Aorta (tissue), 5 donors: ENCODE results near the gene RAD51D. TPM values are rescaled to one million over a fixed set of nuclear protein-coding genes. Genes with fewer than 3 reads are reported as not detected.

Source experiments
- ATAC-seq: fragments of 200-7000 bp; cut with Tn5 transposase; one replicate; pipeline ENCODE4 v1.9.1; 2022; ENCODE audit warnings: moderate library complexity; ENCODE audit not compliant: low FRiP score
- DNase-seq, 2 donors: peaks; one replicate each; pipeline ENCODE4 v3.0.0-alpha.2; 2020
- H3K27ac ChIP-seq, 2 donors: one replicate each; pipeline ENCODE4 v1.5.1; 2013; ENCODE audit warnings: low read length in 2 of 2, mild to moderate bottlenecking in 2 of 2, moderate library complexity in 2 of 2, control low read depth in 1 of 2, inconsistent platforms in 1 of 2, low read depth in 1 of 2
- H3K27me3 ChIP-seq, 2 donors: one replicate each; pipeline ENCODE4 v1.6.1; 2013; ENCODE audit warnings: control low read depth in 1 of 2, low read length in 1 of 2, mild to moderate bottlenecking in 1 of 2, moderate library complexity in 1 of 2; ENCODE audit not compliant: insufficient read depth in 2 of 2, control insufficient read depth in 1 of 2
- H3K36me3 ChIP-seq, 2 donors: one replicate each; pipeline ENCODE4 v1.6.1; 2013; ENCODE audit warnings: control low read depth in 1 of 2, low read length in 1 of 2, mild to moderate bottlenecking in 1 of 2; ENCODE audit not compliant: insufficient read depth in 2 of 2, control insufficient read depth in 1 of 2
- H3K4me1 ChIP-seq, 2 donors: one replicate each; pipeline ENCODE4 v1.6.1; 2013; ENCODE audit warnings: low read length in 2 of 2, control low read depth in 1 of 2, mild to moderate bottlenecking in 1 of 2, moderate library complexity in 1 of 2; ENCODE audit not compliant: insufficient read depth in 2 of 2, control insufficient read depth in 1 of 2
- H3K4me3 ChIP-seq, 2 donors: one replicate each; pipeline ENCODE4 v1.5.1; 2013; ENCODE audit warnings: low read length in 2 of 2, control low read depth in 1 of 2, mild to moderate bottlenecking in 1 of 2
- H3K9me3 ChIP-seq: one replicate; pipeline ENCODE4 v1.6.1; 2013; ENCODE audit warnings: mild to moderate bottlenecking, low read length; ENCODE audit not compliant: control insufficient read depth
- WGBS, 2 donors: extraction: QIAGEN DNeasy Blood & Tissue Kit; methylation state at CpG; one replicate each; pipeline ENCODE4 v1.1.7; 2013; 5-methylcytosine and 5-hydroxymethylcytosine counted together
- intact Hi-C, 2 donors: fragments of 100-400 bp; cut with DNase I; formaldehyde crosslinking; loops; one replicate each; pipeline versions ENCODE4 v1.14.2 to v1.15.0; 2022
- long read RNA-seq, 2 donors: library from polyadenylated mRNA; unstranded; transcript quantifications; one replicate each; pipeline ENCODE4 v2.0.0, GENCODE V29; 2020 to 2021
- polyA plus RNA-seq, 2 donors: library from polyadenylated mRNA; stranded (reverse); fragments of 200-250 nt; gene quantifications; one replicate each; pipeline ENCODE4 v1.2.3, GENCODE V29; 2013
- total RNA-seq, 2 donors: library from RNA; stranded (reverse); fragmentation: NEBNext Ultra II Directional; extraction: Animal tissue kit (Norgen Biotek cat#: 25700); gene quantifications; one replicate each; pipeline ENCODE4 v1.2.1, GENCODE V29; 2021
- donor health status: healthy with polysubstance abuse.
- donor health status: Bipolar disorder and iron deficiency.
- donor health status: DM: no; HTN: no; CAD: no.
- donor health status: DM: no; HTN: no; CAD: no.
- donor health status: DM: yes; HTN: yes; CAD: no.

RAD51D gene
- total RNA-seq (10 to 100 TPM; 14.8 to 17.3 TPM), polyA plus RNA-seq (10 to 100 TPM in 1 of 2 donors, 1 to 10 TPM in 1; 3.6 to 10.2 TPM)
- long read RNA-seq, donor 1, full-length matches to known transcripts, result 30 of 53 reads
- long read RNA-seq, donor 1, partial matches to known transcripts, result 4 of 53 reads
- long read RNA-seq, donor 1, other reads (novel, unspliced or antisense), result 19 of 53 reads
- long read RNA-seq, donor 2, full-length matches to known transcripts, result 4 of 10 reads
- long read RNA-seq, donor 2, partial matches to known transcripts, result 1 of 10 reads
- long read RNA-seq, donor 2, other reads (novel, unspliced or antisense), result 5 of 10 reads

DNA sequence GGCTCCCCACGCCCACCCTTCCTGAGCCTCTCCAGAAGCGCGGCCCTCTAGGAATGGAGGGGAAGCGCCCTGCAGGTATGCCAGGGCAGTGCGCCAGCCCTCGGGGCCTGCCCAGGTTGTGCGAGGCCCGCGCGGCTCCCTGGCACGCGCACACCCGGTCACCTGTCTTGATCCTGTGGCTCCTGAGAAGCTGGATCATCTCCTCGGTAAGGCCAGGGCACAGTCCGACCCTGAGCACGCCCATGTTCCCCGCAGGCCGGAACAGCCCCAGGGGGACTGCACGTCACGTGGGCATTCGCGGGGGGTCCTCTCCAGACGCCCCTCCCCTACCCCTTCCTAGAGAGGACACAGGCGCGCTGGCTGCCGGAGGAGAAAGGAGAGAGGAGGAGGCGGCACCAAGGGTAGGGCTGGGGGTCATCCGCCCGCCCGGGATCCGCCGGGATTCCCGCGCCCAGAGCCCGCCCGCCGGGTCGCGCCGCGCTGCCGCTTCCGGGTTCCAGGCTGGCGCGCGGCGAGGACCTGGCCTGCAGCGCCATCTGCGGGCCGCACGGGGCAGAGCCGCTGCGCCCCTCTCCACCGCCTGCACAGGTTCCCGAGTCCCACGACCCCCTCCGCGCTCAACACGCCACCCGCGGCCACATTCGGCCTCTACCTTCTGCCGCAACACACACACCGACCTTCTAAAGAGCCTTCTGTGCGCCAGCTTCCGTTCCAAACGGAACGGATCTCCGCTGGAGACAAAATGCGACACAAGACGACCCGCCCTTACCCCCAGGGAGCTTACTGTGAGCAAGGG, at the start of gene RAD51D:
RAD51D (minus strand) TSS at position 491 of the 796 bp plus-strand sequence; CDS start at position 244, 247 bp downstream.
- intact Hi-C loops, result loop anchor here (2.0 to 5.0 kb wide), 4 partner anchors 159 to 699 kb away; partner anchors contain the start of genes CCT6B (in 1 of the 2) and ZNF830 (in 1 of the 2)
- ATAC-seq (peak; percentile 95), DNase-seq (peak; percentile 80 to 92)
- Histone ChIP-seq H3K36me3 (no peaks in the 10 kb centered on the region), H3K27ac (no peak within 1 kb of the TSS), H3K4me1 (no peaks in the 10 kb centered on the region), H3K27me3 (no peaks in the 10 kb centered on the region), H3K4me3 (peak within 1 kb of the TSS; percentile 64 to 75), H3K9me3 (no peaks in the 10 kb centered on the region)
- 0% methylated on average over 63 to 72 of the region's 72 CpGs for WGBS, 2 donors

DNA sequence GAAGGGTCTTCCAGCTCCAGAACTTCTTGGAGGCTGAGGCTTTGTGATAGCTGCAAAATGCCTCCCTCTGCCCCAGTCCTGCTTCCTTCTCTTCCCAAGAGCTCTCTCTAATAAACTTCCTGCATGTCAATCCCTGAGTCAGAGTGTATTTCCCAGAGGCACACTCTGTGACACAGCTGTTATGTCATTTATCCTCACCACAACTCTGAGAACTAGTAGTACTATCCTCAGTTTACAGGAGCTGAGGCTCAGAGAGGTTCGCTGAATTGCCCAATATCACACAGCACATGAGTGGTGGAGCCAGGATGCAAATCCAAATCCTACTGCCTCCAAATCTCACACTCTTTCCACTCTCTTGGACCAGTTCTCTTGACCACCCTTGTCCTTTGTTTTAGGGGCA, 48.0 kb upstream of the RAD51D start:
- H3K4me1 ChIP-seq, result no peaks in the 10 kb centered on the region
- 71 to 73% methylated on average over 1 of the region's 1 CpG for WGBS, 2 donors
- H3K9me3 ChIP-seq, result peaks cover 1% of the 10 kb centered on the region
- H3K36me3 ChIP-seq, result no peaks in the 10 kb centered on the region
- DNase-seq, result no peak
- ATAC-seq, result no peak
- no peak overlapping the region for H3K4me3 ChIP-seq
- H3K27ac ChIP-seq, result no peak overlapping the region
- intact Hi-C loops, result no loop called here
- H3K27me3 ChIP-seq, result no peaks in the 10 kb centered on the region

DNA sequence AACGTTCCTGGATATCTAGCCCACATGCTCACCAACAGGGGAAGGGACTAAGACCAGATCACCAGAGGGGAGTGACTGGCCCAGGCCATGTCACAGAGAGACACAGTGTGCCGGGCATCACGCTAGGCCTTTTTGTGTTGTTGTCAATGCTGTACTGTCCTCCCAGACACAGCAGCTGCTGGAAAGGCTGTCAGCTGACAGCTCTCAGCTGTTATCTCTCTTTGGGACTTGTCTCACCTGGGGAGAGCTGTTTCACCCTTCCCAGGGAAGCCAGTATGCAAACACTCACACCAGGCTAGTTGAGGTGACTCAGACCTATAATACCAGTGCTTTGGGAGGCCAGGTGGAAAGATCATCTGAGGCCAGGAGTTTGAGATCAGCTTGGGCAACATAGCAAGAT, 47.4 kb upstream of the RAD51D start:
- DNase-seq (no peak), ATAC-seq (no peak)
- H3K9me3 ChIP-seq, result peaks cover 1% of the 10 kb centered on the region
- intact Hi-C loops, result no loop called here
- H3K27ac ChIP-seq, result no peak overlapping the region
- H3K4me1 ChIP-seq, result no peaks in the 10 kb centered on the region
- no peaks in the 10 kb centered on the region for H3K36me3 ChIP-seq
- WGBS, 2 donors, result 49 to 55% methylated on average over 3 of the region's 3 CpGs
- H3K4me3 ChIP-seq, result no peak overlapping the region
- H3K27me3 ChIP-seq, result no peaks in the 10 kb centered on the region

DNA sequence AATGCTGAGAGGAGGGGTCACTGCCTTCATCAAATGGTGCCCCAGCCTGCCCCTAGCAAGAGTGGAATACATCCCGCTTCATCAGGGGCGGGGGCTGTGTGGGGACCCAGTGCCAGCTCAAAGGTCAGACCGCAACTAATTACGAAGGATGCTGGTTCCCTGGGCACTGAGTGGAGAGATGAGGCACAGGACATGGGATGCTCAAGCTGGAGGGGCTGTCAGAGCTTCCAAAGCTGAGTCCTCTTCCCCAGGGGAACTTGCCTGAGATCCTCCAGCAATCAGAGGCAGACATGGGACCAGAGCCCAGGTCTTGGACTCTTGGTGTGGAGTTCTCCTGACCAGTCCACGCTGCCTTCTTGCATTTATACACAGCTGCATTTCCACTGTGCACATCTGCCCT, 46.9 kb upstream of the RAD51D start:
- intact Hi-C loops, result no loop called here
- no peaks in the 10 kb centered on the region for H3K27me3 ChIP-seq
- no peaks in the 10 kb centered on the region for H3K36me3 ChIP-seq
- DNase-seq, result peak in 1 of 2 donors; percentile 55
- H3K27ac ChIP-seq, result no peak overlapping the region
- WGBS, 2 donors, result 65 to 73% methylated on average over 5 of the region's 5 CpGs
- no peak for ATAC-seq
- no peak overlapping the region for H3K4me3 ChIP-seq
- H3K4me1 ChIP-seq, result no peaks in the 10 kb centered on the region
- H3K9me3 ChIP-seq, result peaks cover 1% of the 10 kb centered on the region

DNA sequence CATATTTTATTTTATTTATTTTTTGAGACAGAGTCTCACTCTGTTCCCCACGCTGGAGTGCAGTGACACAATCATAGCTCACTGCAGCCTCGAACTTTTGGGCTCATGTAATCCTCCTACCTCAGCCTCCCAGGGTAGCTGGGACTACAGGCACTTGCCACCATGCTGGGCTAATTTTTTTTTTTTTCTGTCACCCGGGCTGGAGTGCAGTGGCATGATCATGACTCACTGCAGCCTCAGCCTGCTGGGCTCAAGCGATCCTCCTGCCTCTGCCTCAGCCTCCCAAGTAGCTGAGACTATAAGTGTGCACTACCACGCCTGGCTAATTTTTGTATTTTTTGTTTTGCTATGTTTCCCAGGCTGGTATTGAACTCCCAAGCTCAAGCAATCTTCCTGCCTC, 45.1 kb upstream of the RAD51D start:
- WGBS, 2 donors, result 68 to 71% methylated on average over 5 of the region's 5 CpGs
- H3K27ac ChIP-seq, result no peak overlapping the region
- no peaks in the 10 kb centered on the region for H3K36me3 ChIP-seq
- H3K4me3 ChIP-seq, result no peak overlapping the region
- intact Hi-C loops, result no loop called here
- DNase-seq (peak in 1 of 2 donors; percentile 10), ATAC-seq (no peak)
- H3K4me1 ChIP-seq, result no peaks in the 10 kb centered on the region
- H3K27me3 ChIP-seq, result no peaks in the 10 kb centered on the region
- peaks cover 1% of the 10 kb centered on the region for H3K9me3 ChIP-seq

DNA sequence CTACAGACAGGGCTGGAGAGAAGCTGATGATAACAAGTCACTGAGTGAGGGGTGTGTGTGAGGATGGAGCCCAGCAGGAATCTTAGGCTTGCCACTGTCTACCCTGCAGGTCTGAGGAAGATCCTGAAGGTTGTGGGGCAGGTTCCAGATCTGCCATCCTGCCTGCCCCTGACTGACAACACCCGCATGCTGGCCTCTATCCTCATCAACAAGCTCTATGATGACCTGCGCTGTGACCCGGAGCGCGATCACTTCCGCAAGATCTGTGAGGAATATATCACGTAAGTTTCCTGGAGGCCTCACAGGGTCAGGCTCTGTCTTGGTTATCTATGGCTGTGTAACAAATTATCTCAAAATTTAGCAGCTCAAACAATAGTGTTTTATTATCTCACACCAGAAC, 44.2 kb upstream of the RAD51D start:
- no peaks in the 10 kb centered on the region for H3K27me3 ChIP-seq
- 93 to 96% methylated on average over 7 of the region's 7 CpGs for WGBS, 2 donors
- no peak for ATAC-seq
- no peaks in the 10 kb centered on the region for H3K4me1 ChIP-seq
- peak in 1 of 2 donors; percentile 36 for DNase-seq
- H3K36me3 ChIP-seq, result no peaks in the 10 kb centered on the region
- H3K27ac ChIP-seq, result no peak overlapping the region
- intact Hi-C loops, result no loop called here
- H3K4me3 ChIP-seq, result no peak overlapping the region
- H3K9me3 ChIP-seq, result peaks cover 1% of the 10 kb centered on the region

DNA sequence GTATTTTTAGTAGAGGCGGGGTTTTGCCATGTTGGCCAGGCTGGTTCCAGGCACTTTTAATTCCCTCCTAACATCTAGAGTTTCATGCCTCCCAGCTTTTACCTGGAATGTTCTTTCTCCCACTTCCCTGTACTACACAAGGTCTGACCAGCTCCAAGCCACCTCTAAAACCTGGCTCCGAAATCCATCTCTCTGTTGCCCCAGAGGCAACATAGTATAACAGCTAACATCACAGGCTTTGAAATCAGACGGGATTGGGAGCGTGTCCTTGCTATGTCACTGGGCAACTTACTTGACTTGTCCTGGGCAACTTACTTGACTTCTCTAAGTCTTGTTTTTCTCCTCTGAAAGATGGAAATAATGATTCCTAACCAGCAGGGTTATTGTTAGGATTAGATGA, 43.1 kb upstream of the RAD51D start:
- H3K27me3 ChIP-seq, result no peaks in the 10 kb centered on the region
- intact Hi-C loops, result no loop called here
- 78 to 83% methylated on average over 4 of the region's 4 CpGs for WGBS, 2 donors
- no peak overlapping the region for H3K4me3 ChIP-seq
- H3K27ac ChIP-seq, result no peak overlapping the region
- no peaks in the 10 kb centered on the region for H3K36me3 ChIP-seq
- peaks cover 1% of the 10 kb centered on the region for H3K9me3 ChIP-seq
- ATAC-seq (no peak), DNase-seq (no peak)
- H3K4me1 ChIP-seq, result no peaks in the 10 kb centered on the region

DNA sequence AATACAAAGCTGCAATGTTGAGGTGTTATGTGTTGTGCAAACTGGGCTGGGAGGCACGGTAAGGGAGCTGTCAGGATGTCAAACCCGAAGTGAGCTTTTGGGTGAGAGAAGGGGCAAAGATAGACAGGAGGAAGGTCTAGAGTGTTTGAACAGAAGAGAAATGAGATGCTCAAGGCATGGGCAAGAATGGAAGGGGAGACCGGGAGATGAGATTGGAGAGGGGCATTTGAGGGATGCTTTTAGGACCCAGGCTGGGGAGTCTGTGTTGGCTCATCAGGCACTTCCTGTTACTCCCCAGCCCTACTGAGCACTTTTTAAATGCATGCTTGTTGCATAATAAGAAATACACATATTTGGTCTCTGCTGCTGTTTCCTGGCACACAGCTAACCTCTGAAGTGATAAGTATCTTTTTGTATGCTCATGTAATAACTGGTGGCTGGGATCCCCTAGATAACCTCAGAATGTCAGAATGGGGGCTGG, 41.7 kb upstream of the RAD51D start:
- 66 to 73% methylated on average over 3 of the region's 3 CpGs for WGBS, 2 donors
- intact Hi-C loops, result no loop called here
- DNase-seq (no peak), ATAC-seq (no peak)
- H3K27me3 ChIP-seq, result no peaks in the 10 kb centered on the region
- H3K4me3 ChIP-seq, result no peak overlapping the region
- H3K36me3 ChIP-seq, result no peaks in the 10 kb centered on the region
- H3K27ac ChIP-seq, result no peak overlapping the region
- peaks cover 1% of the 10 kb centered on the region for H3K9me3 ChIP-seq
- H3K4me1 ChIP-seq, result no peaks in the 10 kb centered on the region
